Measurements from ENCODE around the gene PKHD1. TPM values are rescaled to one million over a fixed set of nuclear protein-coding genes. Genes with fewer than 3 reads are reported as not detected.

The PKHD1 gene
- total RNA-seq, 1 experiment from 2014 or later: 0.71 TPM

- no peaks in the 10 kb centered on the region for H3K27me3 ChIP-seq
- H3K27ac ChIP-seq: no peak overlapping the region
- H3K4me1 ChIP-seq: peaks cover 9% of the 10 kb centered on the region; the same call in 1 of the 2 replicates
- H3K9me3 ChIP-seq (replicated peaks): no peaks in the 10 kb centered on the region
- H3K4me3 ChIP-seq: peak overlapping the region; percentile 4; the same call in 1 of the 2 replicates
- DNase-seq: peak; percentile 27 to 43
- H3K36me3 ChIP-seq: no peaks in the 10 kb centered on the region
These were observed 9.3 kb downstream of the PKHD1 start for GRCh38 chr6:52077961-52078625.

GRCh38 chr6:52077180-52077884 is 10.1 kb downstream of the PKHD1 start:
- Histone ChIP-seq H3K9me3 (replicated peaks) (no peaks in the 10 kb centered on the region), H3K27ac (no peak overlapping the region), H3K4me3 (no peak overlapping the region), H3K27me3 (no peaks in the 10 kb centered on the region), H3K4me1 (peaks cover 9% of the 10 kb centered on the region; the same call in 1 of the 2 replicates), H3K36me3 (no peaks in the 10 kb centered on the region)
- DNase-seq: no peak

DNA sequence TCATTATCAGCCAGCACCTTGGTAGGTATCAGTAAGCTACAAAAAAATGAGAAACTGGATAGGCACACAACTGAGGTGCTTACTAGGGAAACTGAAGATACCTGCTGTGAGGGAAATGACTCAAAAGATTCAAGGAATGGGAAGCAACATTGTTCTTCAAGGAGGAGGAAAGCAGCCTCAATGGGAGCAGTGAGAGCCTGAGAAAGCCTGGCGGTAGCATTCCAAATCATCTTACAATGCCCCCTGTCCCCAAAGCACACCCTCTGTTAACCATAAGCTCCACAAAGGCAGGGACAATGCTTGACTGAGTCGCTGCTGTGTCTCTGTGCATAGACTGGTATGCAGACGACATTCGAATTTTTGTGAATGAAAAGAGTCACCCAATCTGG is 10.6 kb downstream of the PKHD1 start:
- no peak for DNase-seq
- no peaks in the 10 kb centered on the region for H3K36me3 ChIP-seq
- H3K4me3 ChIP-seq: no peak overlapping the region
- H3K27ac ChIP-seq: no peak overlapping the region
- H3K4me1 ChIP-seq: peaks cover 9% of the 10 kb centered on the region; the same call in 1 of the 2 replicates
- H3K27me3 ChIP-seq: no peaks in the 10 kb centered on the region
- no peaks in the 10 kb centered on the region for H3K9me3 ChIP-seq (replicated peaks)

DNA sequence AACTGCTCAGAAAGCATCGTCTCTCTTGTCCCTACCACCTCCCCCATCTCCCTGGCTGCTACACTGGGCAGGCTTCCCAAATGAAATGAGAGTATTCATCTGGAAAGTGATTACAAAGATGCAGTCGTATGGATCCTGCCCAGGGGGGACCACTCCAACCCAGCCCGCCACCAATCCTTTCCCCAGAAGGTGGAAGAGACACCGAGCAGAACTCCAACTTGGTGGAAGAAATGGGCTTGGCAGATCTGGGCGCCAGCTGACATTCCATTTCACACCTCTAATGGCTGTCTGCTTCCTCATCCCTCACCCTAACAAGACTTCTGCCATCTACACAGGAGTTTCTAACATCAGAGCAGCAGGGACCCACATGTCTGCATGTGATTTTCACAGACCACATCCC is 12.7 kb downstream of the PKHD1 start:
- no peak for DNase-seq
- no peak overlapping the region for H3K4me3 ChIP-seq
- H3K9me3 ChIP-seq (replicated peaks): no peaks in the 10 kb centered on the region
- H3K27me3 ChIP-seq: no peaks in the 10 kb centered on the region
- peaks cover 9% of the 10 kb centered on the region; the same call in 1 of the 2 replicates for H3K4me1 ChIP-seq
- no peak overlapping the region for H3K27ac ChIP-seq
- H3K36me3 ChIP-seq: no peaks in the 10 kb centered on the region

DNA sequence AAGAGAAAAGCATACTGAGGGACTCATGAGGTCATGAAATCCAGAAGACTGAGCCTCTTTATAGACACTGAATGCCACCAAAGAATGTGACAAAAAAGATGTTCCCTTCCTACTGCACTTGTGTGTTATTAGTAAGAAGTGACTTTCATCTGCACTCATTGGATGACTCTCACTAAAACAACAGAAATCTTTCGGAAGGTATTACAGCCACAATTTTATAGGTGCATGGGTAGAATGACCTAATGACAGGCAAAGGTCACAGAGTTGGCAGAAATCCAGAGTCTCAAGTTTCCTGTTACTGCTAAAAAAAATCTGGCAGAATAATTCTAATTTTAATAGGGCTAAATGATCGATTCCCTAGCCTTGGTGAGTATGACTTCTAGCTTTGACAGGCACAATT is 13.3 kb downstream of the PKHD1 start:
- Histone ChIP-seq H3K27ac (no peak overlapping the region), H3K9me3 (replicated peaks) (no peaks in the 10 kb centered on the region), H3K27me3 (no peaks in the 10 kb centered on the region), H3K4me3 (no peak overlapping the region), H3K4me1 (peaks cover 9% of the 10 kb centered on the region; the same call in 1 of the 2 replicates), H3K36me3 (no peaks in the 10 kb centered on the region)
- DNase-seq: peak in 1 of 2 experiments; percentile 24

DNA sequence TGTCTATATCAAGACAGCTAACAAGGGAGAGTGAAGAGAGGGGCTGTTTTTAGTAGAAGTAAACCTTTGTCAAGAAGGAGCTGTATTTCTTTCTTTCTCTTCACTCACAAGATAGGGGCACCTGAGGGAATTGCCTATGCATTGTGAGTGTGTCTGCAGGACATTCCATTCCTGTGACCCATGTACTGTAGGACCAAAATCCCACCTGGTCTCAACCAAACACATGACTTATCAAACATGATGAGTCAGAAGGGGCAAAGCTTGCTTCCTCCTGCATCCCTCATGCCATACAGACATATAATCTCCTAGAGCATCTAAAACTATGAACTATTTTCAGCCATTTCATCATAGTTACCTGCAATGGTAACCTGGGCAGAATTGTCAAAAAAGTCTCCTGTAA is 21.8 kb downstream of the PKHD1 start:
- Histone ChIP-seq H3K4me1 (peaks cover 3% of the 10 kb centered on the region; the same call in 1 of the 2 replicates), H3K4me3 (no peak overlapping the region), H3K27me3 (no peaks in the 10 kb centered on the region), H3K36me3 (no peaks in the 10 kb centered on the region), H3K27ac (no peak overlapping the region), H3K9me3 (replicated peaks) (no peaks in the 10 kb centered on the region)
- no peak for DNase-seq

DNA sequence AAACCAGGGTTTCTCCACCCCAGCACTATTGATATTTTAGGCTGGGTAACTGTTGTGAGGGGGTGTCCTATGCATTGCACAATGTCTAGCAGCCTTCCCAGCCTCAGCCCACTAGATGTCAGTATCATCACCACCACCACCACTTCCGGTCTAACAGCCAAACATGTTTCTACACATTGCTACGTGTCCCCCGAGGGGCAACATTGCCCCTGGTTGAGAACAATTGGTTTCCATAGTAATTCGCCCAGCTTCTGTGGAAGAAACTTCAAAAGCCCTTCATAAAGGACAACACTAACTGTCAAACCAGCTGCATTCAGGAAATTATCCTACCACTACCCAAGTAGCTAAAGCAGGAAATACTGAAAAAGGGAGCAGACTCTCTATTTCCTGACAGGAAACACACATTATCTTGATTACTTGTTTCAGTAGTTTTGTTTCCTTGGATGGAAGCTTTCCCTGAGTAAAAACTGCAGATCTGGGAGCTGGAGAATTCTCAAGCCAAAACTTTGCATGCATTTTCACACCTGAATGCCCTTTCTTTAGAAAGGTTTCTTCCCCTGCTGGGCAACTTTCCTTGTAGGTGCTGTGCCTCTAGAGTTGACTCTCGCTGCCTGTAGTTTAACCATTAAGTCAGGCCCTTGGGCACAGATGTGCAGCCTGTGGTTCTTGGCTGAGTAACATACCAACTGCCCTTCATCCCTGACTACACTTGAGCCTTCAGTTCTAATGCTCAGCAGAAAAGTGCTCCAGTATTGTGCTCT is 23.6 kb downstream of the PKHD1 start:
- DNase-seq: peak; percentile 73 to 85
- Histone ChIP-seq H3K4me1 (peaks cover 3% of the 10 kb centered on the region; the same call in 1 of the 2 replicates), H3K27me3 (no peaks in the 10 kb centered on the region), H3K36me3 (no peaks in the 10 kb centered on the region), H3K9me3 (replicated peaks) (no peaks in the 10 kb centered on the region), H3K27ac (no peak overlapping the region), H3K4me3 (peak overlapping the region; percentile 36)

DNA sequence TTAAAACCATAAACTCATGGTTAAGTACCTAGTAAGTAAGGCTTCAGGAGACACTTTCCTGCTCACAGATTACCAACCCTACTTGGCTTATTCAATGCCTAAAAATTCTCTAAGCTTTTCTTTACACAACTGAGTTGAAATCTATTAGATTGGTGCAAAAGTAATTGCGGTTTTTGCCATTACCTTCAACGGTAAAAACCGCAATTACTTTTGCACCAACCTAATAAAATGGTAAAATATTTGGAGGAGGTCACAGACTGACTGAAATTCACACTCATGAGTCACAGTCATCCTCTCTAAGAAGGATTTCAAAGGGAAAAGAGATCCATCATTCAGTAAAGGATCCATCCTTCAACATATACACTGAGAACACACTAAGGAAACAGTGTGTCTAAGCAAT is 25.9 kb downstream of the PKHD1 start:
- Histone ChIP-seq H3K36me3 (no peaks in the 10 kb centered on the region), H3K27ac (no peak overlapping the region), H3K4me1 (peaks cover 3% of the 10 kb centered on the region; the same call in 1 of the 2 replicates), H3K9me3 (replicated peaks) (no peaks in the 10 kb centered on the region), H3K27me3 (no peaks in the 10 kb centered on the region), H3K4me3 (no peak overlapping the region)
- DNase-seq: no peak

DNA sequence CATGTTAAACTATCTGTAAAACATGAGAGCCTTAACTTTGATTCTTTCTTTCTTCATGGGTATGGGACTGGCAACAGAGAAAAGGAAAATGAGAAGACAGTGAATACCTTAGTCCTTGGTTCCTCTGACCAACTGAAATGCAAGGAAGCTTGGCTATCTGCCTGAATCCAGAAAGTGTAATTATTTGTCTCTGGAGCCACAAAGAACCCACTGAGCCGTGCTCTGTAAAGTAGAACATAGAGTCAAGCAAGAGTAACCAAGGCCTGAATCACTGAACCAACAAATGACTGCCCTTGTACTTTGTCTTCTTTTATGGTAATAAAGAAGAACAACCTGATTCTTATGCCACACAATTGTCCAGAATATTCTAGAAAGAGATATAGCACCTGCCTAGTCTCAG is 27.6 kb downstream of the PKHD1 start:
- Histone ChIP-seq H3K4me3 (no peak overlapping the region), H3K9me3 (replicated peaks) (no peaks in the 10 kb centered on the region), H3K36me3 (no peaks in the 10 kb centered on the region), H3K27ac (no peak overlapping the region), H3K4me1 (peaks cover 3% of the 10 kb centered on the region; the same call in 1 of the 2 replicates), H3K27me3 (no peaks in the 10 kb centered on the region)
- no peak for DNase-seq

GRCh38 chr6:52055451-52055850 is 32.0 kb downstream of the PKHD1 start:
- H3K36me3 ChIP-seq: no peaks in the 10 kb centered on the region
- H3K4me3 ChIP-seq: no peak overlapping the region
- H3K9me3 ChIP-seq (replicated peaks): no peaks in the 10 kb centered on the region
- H3K27me3 ChIP-seq: no peaks in the 10 kb centered on the region
- DNase-seq: no peak
- H3K4me1 ChIP-seq: no peaks in the 10 kb centered on the region
- no peak overlapping the region for H3K27ac ChIP-seq

GRCh38 chr6:52053038-52053695 is 34.2 kb downstream of the PKHD1 start:
- Histone ChIP-seq H3K36me3 (no peaks in the 10 kb centered on the region), H3K27ac (no peak overlapping the region), H3K4me3 (no peak overlapping the region), H3K27me3 (no peaks in the 10 kb centered on the region), H3K4me1 (no peaks in the 10 kb centered on the region), H3K9me3 (replicated peaks) (no peaks in the 10 kb centered on the region)
- DNase-seq: no peak

GRCh38 chr6:52050051-52050405 is 37.4 kb downstream of the PKHD1 start:
- Histone ChIP-seq H3K9me3 (replicated peaks) (no peaks in the 10 kb centered on the region), H3K27me3 (no peaks in the 10 kb centered on the region), H3K4me1 (peaks cover 16% of the 10 kb centered on the region), H3K27ac (no peak overlapping the region), H3K36me3 (no peaks in the 10 kb centered on the region), H3K4me3 (no peak overlapping the region)
- no peak for DNase-seq

DNA sequence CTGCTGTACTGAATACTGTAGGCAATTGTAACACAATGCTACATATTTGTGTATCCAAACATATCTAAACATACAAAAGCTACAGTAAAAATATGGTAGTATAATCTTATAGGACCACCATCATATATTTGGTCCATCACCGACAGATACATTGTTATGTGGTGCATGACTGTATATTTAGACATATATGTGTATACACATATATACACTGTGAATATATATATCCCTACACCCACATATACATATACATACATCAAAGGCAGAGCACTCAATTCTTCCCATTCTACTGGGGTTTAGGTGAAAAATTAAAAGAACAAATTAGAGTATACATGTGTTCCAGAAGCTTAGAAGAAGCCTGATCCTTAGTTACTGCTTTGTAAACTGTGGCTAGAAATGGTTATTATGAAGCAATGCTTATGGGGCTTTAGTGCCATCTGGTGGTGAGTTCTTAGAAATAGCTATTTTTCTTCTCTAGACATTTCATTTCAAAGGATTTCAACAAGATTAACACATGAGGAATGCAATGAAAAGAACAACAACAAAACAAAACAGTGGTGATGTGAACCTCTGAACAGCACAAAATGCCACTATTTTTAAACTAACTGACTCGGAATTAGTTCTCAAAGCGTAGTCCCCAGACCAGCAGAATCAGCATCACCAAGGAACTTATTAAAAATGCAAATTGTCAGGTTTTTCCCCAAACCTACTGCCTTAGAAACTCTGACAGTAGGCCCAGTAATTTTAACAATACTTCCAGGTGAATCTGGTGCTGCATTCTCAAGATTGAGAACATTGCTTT is 38.0 kb downstream of the PKHD1 start:
- Histone ChIP-seq H3K36me3 (no peaks in the 10 kb centered on the region), H3K27ac (no peak overlapping the region), H3K9me3 (replicated peaks) (no peaks in the 10 kb centered on the region), H3K4me1 (peaks cover 16% of the 10 kb centered on the region), H3K27me3 (no peaks in the 10 kb centered on the region), H3K4me3 (no peak overlapping the region)
- peak; percentile 14 to 74 for DNase-seq

DNA sequence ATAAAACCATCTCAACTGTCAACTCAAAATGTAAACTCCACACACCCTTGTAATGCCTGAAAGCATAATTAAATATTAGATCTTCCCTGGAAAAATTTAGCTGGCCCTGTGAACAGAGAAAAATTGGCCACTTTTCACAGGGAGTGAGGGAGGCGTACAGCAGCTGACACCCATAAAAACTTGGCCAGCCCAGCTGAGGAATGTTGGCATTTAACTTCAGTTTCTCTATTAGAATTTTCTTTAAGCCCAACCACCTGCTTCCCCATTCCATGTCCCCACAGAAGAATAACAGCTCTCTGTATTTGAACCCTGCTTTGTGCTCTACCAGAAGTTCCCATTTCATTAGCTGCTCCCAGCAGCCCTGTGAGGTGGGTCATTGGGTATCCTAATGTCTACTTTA is 41.0 kb downstream of the PKHD1 start:
- H3K9me3 ChIP-seq (replicated peaks): no peaks in the 10 kb centered on the region
- no peak overlapping the region for H3K4me3 ChIP-seq

More for the DNA sequence above, 41.0 kb downstream of the PKHD1 start:
- peak; percentile 54 to 75 for DNase-seq
- no peaks in the 10 kb centered on the region for H3K27me3 ChIP-seq
- H3K27ac ChIP-seq: peak overlapping the region; percentile 32
- no peaks in the 10 kb centered on the region for H3K36me3 ChIP-seq
- H3K4me1 ChIP-seq: peaks cover 16% of the 10 kb centered on the region
